PC-3 (cell line): ENCODE data around the gene C17orf58. TPM values are rescaled to one million over a fixed set of nuclear protein-coding genes. Genes with fewer than 3 reads are reported as not detected.

Source experiments
- ATAC-seq: fragments of 200-7000 bp; cut with Tn5 transposase; 2 replicates; pipeline ENCODE4 v1.9.1; 2020; ENCODE audit warnings: mild to moderate bottlenecking, moderate library complexity
- BruUV-seq: library from RNA; stranded (reverse); fragments of 400-500 nt; replicated peaks from 2 replicates; lab custom pipeline; 2021; lab: Mats Ljungman, UMichigan
- CTCF ChIA-PET: fragments of 300-600 bp; sonication (Branson Sonifier 250); formaldehyde crosslinking; loops from one replicate; lab custom pipeline; 2022; ENCODE audit warnings: antibody characterized with exemption; lab: Charles Lee
- POLR2A ChIA-PET: fragments of 300-600 bp; sonication (Branson Sonifier 250); formaldehyde crosslinking; loops from one replicate; lab custom pipeline; 2022; ENCODE audit warnings: antibody characterized with exemption; ENCODE audit not compliant: unreplicated experiment; lab: Charles Lee
- DNase-seq: peaks from one replicate; pipeline ENCODE4 v3.0.0-alpha.2; 2015
- H2AFZ ChIP-seq: fragments of 300-600 bp; sonication (generic); 2 replicates; pipeline ENCODE4 v1.6.0; 2016; ENCODE audit warnings: antibody characterized with exemption, low read length
- H3F3A ChIP-seq: fragments of 300-600 bp; sonication (generic); one replicate; pipeline ENCODE4 v1.6.0; 2017; ENCODE audit warnings: antibody characterized with exemption, low read length, control low read depth, mild to moderate bottlenecking; ENCODE audit not compliant: unreplicated experiment
- H3K27ac ChIP-seq: fragments of 300-600 bp; sonication (generic); 2 replicates; pipeline ENCODE4 v1.5.1; 2016; ENCODE audit warnings: mild to moderate bottlenecking, low read length
- H3K27me3 ChIP-seq: fragments of 300-600 bp; sonication (generic); 2 replicates; pipeline ENCODE4 v1.6.1; 2016; ENCODE audit warnings: low read length, mixed read lengths
- H3K36me3 ChIP-seq: fragments of 300-600 bp; sonication (generic); 2 replicates; pipeline ENCODE4 v1.6.1; 2016; ENCODE audit warnings: low read depth, mixed run types, low read length, mixed read lengths
- H3K4me1 ChIP-seq: fragments of 300-600 bp; sonication (generic); 2 replicates; pipeline ENCODE4 v1.5.1; 2016; ENCODE audit warnings: low read length; ENCODE audit not compliant: insufficient read depth
- H3K4me2 ChIP-seq: fragments of 300-600 bp; sonication (generic); 2 replicates; pipeline ENCODE4 v1.6.0; 2016; ENCODE audit warnings: low read length
- H3K4me3 ChIP-seq: fragments of 300-600 bp; sonication (generic); 2 replicates; pipeline ENCODE4 v1.5.1; 2016; ENCODE audit warnings: mild to moderate bottlenecking, low read length, mixed read lengths
- H3K79me2 ChIP-seq: fragments of 300-600 bp; sonication (generic); 2 replicates; pipeline ENCODE4 v1.6.1; 2017; ENCODE audit warnings: low read length, mixed read lengths
- H3K9ac ChIP-seq: fragments of 300-600 bp; sonication (generic); 2 replicates; pipeline ENCODE4 v1.6.0; 2016; ENCODE audit warnings: mild to moderate bottlenecking, low read length
- H3K9me2 ChIP-seq: fragments of 300-600 bp; sonication (generic); replicated peaks from 2 replicates; pipeline ENCODE4 v1.6.1; 2016; ENCODE audit warnings: mixed run types, low read length, mixed read lengths
- H3K9me3 ChIP-seq: fragments of 300-600 bp; sonication (generic); 2 replicates; pipeline ENCODE4 v1.6.1; 2016; ENCODE audit warnings: low read length, mixed read lengths
- H4K20me1 ChIP-seq: fragments of 300-600 bp; sonication (generic); 2 replicates; pipeline ENCODE4 v1.6.1; 2016; ENCODE audit warnings: low read length, mixed read lengths
- CTCF ChIP-seq: fragments of 300-600 bp; sonication (generic); conservative IDR thresholded peaks from 2 replicates; pipeline ENCODE4 v1.5.1; 2017; ENCODE audit warnings: antibody characterized with exemption, low read depth, mild to moderate bottlenecking, low read length
- EZH2 ChIP-seq: fragments of 300-600 bp; sonication (generic); IDR thresholded peaks from one replicate; pipeline ENCODE4 v1.6.1; 2017; ENCODE audit warnings: antibody characterized with exemption, mild to moderate bottlenecking, low read length; ENCODE audit not compliant: unreplicated experiment
- EZH2phosphoT487 ChIP-seq: fragments of 300-600 bp; sonication (generic); IDR thresholded peaks from 2 replicates; pipeline ENCODE4 v1.6.1; 2018; ENCODE audit warnings: mild to moderate bottlenecking, antibody characterized with exemption, low read length, borderline replicate concordance
- intact Hi-C: fragments of 100-400 bp; cut with micrococcal nuclease; formaldehyde crosslinking; loops from 2 replicates; pipeline ENCODE4 v1.9.0; 2023
- total RNA-seq: library from RNA; depleted of rRNA; stranded (reverse); fragments of >200 nt; gene quantifications from 2 replicates; pipeline ENCODE4 v1.2.3, GENCODE V29; 2014

Gene C17orf58
- total RNA-seq, 1 experiment from 2014 or later, result 25.3 TPM

- no peaks in the 10 kb centered on the region for H3K27me3 ChIP-seq
- peaks cover 32% of the 10 kb centered on the region for H4K20me1 ChIP-seq
- no peaks in the 10 kb centered on the region for H3F3A ChIP-seq
- peaks cover 40% of the 10 kb centered on the region for H3K79me2 ChIP-seq
- ChIA-PET CTCF (no interaction called here), POLR2A (no interaction called here)
- peaks cover 24% of the 10 kb centered on the region for H3K4me1 ChIP-seq
- ATAC-seq, result no peak
- peak overlapping the region; percentile 38 for H2AFZ ChIP-seq
- no peak overlapping the region for H3K27ac ChIP-seq
- DNase-seq, result no peak
- H3K9me2 ChIP-seq, result no peaks in the 10 kb centered on the region
- H3K9me3 ChIP-seq, result no peaks in the 10 kb centered on the region
- H3K4me3 ChIP-seq, result peak overlapping the region; percentile 45
- H3K36me3 ChIP-seq, result peaks cover 33% of the 10 kb centered on the region
- no TSS peak for BruUV-seq
- TF ChIP-seq EZH2 (no peak), CTCF (no peak)
- intact Hi-C loops, result no loop called here
- no peak overlapping the region; the same call in 1 of the 2 replicates for H3K9ac ChIP-seq
- H3K4me2 ChIP-seq, result peak overlapping the region; percentile 71
Measured at GRCh38 chr17:68034452-68034776, 38.1 kb upstream of the C17orf58 start.

GRCh38 chr17:68033636-68034451 lies 37.6 kb upstream of the C17orf58 start:
- no peak for TF ChIP-seq EZH2phosphoT487
- no peak for TF ChIP-seq CTCF
- no peak for TF ChIP-seq EZH2
- ATAC-seq (no peak), DNase-seq (peak; percentile 59)
- H2AFZ ChIP-seq, result peak overlapping the region; percentile 38
- no peaks in the 10 kb centered on the region for H3K9me2 ChIP-seq
- H4K20me1 ChIP-seq, result peaks cover 29% of the 10 kb centered on the region
- no TSS peak for BruUV-seq
- POLR2A ChIA-PET, result no interaction called here
- no peak overlapping the region for H3K9ac ChIP-seq
- no peaks in the 10 kb centered on the region for H3K27me3 ChIP-seq
- H3K9me3 ChIP-seq, result no peaks in the 10 kb centered on the region
- H3K27ac ChIP-seq, result no peak overlapping the region
- peaks cover 34% of the 10 kb centered on the region for H3K79me2 ChIP-seq
- H3K4me2 ChIP-seq, result peak overlapping the region; percentile 71
- peaks cover 27% of the 10 kb centered on the region for H3K36me3 ChIP-seq
- no peaks in the 10 kb centered on the region for H3F3A ChIP-seq
- intact Hi-C loops, result no loop called here
- CTCF ChIA-PET, result interaction anchor here (0.5 kb wide), 1 partner anchor 601 kb away, joined by 3 read pairs; no protein-coding TSS in a partner anchor
- peaks cover 24% of the 10 kb centered on the region for H3K4me1 ChIP-seq
- H3K4me3 ChIP-seq, result no peak overlapping the region
